Osteoblast (primary cell): ENCODE data around the gene MTFP1. TPM values are rescaled to one million over a fixed set of nuclear protein-coding genes. Genes with fewer than 3 reads are reported as not detected.

Source experiments
- DNase-seq: peaks from one replicate; pipeline ENCODE4 v3.0.0; 2011; ENCODE audit warnings: low spot score, mixed read lengths; ENCODE audit not compliant: insufficient read length; ENCODE audit errors: missing footprints
- H2AFZ ChIP-seq: 2 replicates; pipeline ENCODE4 v1.6.0; 2011; ENCODE audit warnings: mild to moderate bottlenecking, low read length
- H3K27ac ChIP-seq: 2 replicates; pipeline ENCODE4 v1.5.1; 2011; ENCODE audit warnings: mild to moderate bottlenecking, low read depth, low read length, moderate library complexity
- H3K27me3 ChIP-seq: 2 replicates; pipeline ENCODE4 v1.6.0; 2012; ENCODE audit warnings: mild to moderate bottlenecking, control low read depth, inconsistent platforms, low read length, moderate library complexity; ENCODE audit not compliant: insufficient read depth
- H3K36me3 ChIP-seq: 2 replicates; pipeline ENCODE4 v1.5.1; 2011; ENCODE audit warnings: mild to moderate bottlenecking, low read length, control low read depth, moderate library complexity; ENCODE audit not compliant: insufficient read depth
- H3K4me1 ChIP-seq: 2 replicates; pipeline ENCODE4 v1.5.1; 2011; ENCODE audit warnings: mild to moderate bottlenecking, low read length, control low read depth, moderate library complexity; ENCODE audit not compliant: insufficient read depth
- H3K4me2 ChIP-seq: 2 replicates; pipeline ENCODE4 v1.6.0; 2011; ENCODE audit warnings: mild to moderate bottlenecking, low read length; ENCODE audit not compliant: insufficient read depth
- H3K4me3 ChIP-seq: fragments of 200-600 bp; sonication (generic); 3 replicates; pipeline ENCODE4 v1.5.1; 2012; ENCODE audit warnings: mild to moderate bottlenecking, low read length, inconsistent platforms; ENCODE audit not compliant: insufficient read depth
- H3K79me2 ChIP-seq: 2 replicates; pipeline ENCODE4 v1.6.0; 2012; ENCODE audit warnings: mild to moderate bottlenecking, low read length, control low read depth, inconsistent platforms; ENCODE audit not compliant: insufficient read depth
- H3K9me3 ChIP-seq: 2 replicates; pipeline ENCODE4 v1.5.1; 2011; ENCODE audit warnings: low read depth, low read length, control low read depth
- H4K20me1 ChIP-seq: 2 replicates; pipeline ENCODE4 v1.6.0; 2012; ENCODE audit warnings: mild to moderate bottlenecking, low read length, control low read depth; ENCODE audit not compliant: insufficient read depth
- total RNA-seq: library from RNA; depleted of rRNA; stranded (reverse); fragments of >200 nt; gene quantifications from 2 replicates; pipeline ENCODE4 v1.2.3, GENCODE V29; 2012
- TF ChIP-seq, protein P1 (sequence below): IDR thresholded peaks from 2 replicates; pipeline ENCODE4 v1.5.1; 2011; ENCODE audit warnings: mild to moderate bottlenecking, low read depth, low read length, moderate library complexity; ENCODE audit errors: extremely low read depth

MTFP1 gene
- total RNA-seq, 1 donor, result 6.9 TPM

DNA sequence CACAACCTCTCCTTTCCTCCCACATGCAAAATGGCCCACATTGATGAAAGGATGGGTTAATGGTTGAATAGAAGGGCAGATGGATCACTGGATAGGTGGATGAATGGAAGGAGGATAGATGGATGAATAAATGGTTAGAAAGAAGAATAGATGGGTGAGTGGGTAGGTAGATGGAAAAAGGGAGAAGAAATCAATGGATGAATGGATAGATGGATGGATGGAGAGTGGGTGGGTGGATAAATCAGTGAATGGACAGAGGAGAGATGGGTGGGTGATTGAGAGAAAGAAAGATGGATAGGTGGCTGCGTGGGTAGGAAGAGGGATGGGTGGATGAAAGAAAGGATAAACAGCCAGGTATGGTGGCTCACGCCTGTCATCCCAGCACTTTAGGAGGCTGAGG is 45.1 kb downstream of the MTFP1 start:
- Histone ChIP-seq H3K27me3 (peaks cover 46% of the 10 kb centered on the region), H3K4me2 (no peak overlapping the region), H4K20me1 (no peaks in the 10 kb centered on the region), H2AFZ (no peak overlapping the region), H3K4me3 (no peak overlapping the region), H3K79me2 (no peaks in the 10 kb centered on the region), H3K9me3 (no peaks in the 10 kb centered on the region), H3K36me3 (no peaks in the 10 kb centered on the region), H3K27ac (no peak overlapping the region), H3K4me1 (no peaks in the 10 kb centered on the region)
- DNase-seq, result no peak
- TF ChIP-seq, protein P1, sequence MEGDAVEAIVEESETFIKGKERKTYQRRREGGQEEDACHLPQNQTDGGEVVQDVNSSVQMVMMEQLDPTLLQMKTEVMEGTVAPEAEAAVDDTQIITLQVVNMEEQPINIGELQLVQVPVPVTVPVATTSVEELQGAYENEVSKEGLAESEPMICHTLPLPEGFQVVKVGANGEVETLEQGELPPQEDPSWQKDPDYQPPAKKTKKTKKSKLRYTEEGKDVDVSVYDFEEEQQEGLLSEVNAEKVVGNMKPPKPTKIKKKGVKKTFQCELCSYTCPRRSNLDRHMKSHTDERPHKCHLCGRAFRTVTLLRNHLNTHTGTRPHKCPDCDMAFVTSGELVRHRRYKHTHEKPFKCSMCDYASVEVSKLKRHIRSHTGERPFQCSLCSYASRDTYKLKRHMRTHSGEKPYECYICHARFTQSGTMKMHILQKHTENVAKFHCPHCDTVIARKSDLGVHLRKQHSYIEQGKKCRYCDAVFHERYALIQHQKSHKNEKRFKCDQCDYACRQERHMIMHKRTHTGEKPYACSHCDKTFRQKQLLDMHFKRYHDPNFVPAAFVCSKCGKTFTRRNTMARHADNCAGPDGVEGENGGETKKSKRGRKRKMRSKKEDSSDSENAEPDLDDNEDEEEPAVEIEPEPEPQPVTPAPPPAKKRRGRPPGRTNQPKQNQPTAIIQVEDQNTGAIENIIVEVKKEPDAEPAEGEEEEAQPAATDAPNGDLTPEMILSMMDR, result no peak

DNA sequence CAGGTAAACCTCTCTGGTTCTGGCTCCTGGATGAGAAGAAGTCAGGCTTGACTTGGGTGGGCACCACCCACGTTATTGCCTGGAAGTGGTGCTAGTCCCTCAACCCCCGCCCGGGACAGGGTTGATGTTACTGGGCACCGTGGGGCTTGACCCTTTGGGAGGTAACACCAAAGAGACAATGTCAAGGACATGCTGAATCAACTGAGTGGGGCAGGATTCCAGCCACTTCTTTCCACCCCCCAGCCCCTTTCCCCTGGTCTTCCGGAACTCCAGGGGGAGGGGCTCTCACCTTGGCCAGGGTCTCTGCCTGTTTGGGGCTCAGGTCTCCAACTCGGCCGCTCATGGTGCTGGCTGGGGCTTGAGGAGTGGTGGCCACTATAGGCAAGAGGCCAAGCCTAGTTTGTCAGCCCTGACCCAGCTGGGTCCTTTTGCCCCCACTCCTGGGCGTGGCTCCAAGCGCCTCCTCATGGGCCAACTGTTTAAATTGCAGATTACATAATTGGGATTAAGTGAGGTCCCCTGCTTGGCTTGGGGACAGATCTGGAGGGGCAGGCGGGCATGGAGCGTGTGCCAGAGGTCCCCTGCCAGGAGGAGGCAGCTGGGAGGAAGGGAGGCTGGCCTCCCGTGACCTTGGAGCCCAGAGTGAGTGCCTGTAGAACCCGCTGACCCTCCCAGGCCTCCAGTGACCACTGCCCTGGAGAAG is 46.2 kb downstream of the MTFP1 start, which contains the start of gene SEC14L3:
Gene SEC14L3 (minus strand): TSS at position 402 of the 703 bp plus-strand sequence. CDS start 59 bp downstream, at position 343.
- H3K27ac ChIP-seq, result no peak within 1 kb of the TSS
- H3K9me3 ChIP-seq, result no peaks in the 10 kb centered on the region
- H4K20me1 ChIP-seq, result no peaks in the 10 kb centered on the region
- H2AFZ ChIP-seq, result no peak within 1 kb of the TSS
- no peak within 1 kb of the TSS for H3K4me3 ChIP-seq
- H3K79me2 ChIP-seq, result no peaks in the 10 kb centered on the region
- H3K27me3 ChIP-seq, result peaks cover 52% of the 10 kb centered on the region
- no peak within 1 kb of the TSS for H3K4me2 ChIP-seq
- H3K4me1 ChIP-seq, result no peaks in the 10 kb centered on the region
- no peak for DNase-seq
- TF ChIP-seq, protein P1, result no peak
- H3K36me3 ChIP-seq, result no peaks in the 10 kb centered on the region

DNA sequence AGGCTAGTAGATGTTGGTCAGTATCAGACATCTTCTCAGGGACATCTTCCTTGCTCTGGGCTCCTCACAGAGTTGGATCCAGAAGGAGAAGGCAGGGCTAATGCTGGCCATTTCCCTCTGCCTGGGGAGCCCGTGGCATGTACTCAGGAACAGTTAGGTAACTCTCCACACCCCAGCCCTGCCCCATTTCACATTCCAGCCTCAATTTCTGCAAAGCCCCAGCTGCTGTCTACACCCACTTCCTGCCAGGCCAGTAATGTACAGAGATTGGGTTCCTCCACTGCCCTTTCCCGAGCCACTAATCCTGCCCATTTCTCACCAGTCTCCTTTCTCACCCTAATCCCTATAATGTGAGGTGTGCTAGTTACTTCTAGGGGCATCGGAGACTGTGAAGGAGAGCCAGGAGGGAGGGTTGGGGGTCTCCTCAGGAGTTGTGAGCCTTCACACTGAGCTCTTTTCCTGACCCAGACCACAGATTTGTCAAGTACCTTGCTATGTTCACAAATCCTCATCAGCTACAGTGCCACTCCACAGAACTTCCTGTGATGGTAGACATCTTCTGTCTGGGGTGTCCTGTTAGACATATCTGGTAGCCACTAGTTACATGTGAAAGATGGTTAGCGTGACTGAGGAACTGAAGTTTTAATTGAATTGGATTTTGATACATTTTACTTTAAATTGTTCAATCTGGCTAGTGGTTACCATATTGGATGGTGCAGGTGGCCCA is 47.6 kb downstream of the MTFP1 start:
- no peak for DNase-seq
- no peaks in the 10 kb centered on the region for H3K79me2 ChIP-seq
- no peaks in the 10 kb centered on the region for H3K36me3 ChIP-seq
- no peaks in the 10 kb centered on the region for H4K20me1 ChIP-seq
- TF ChIP-seq, protein P1, result no peak
- no peaks in the 10 kb centered on the region for H3K4me1 ChIP-seq
- H2AFZ ChIP-seq, result no peak overlapping the region
- no peak overlapping the region for H3K4me3 ChIP-seq
- H3K4me2 ChIP-seq, result no peak overlapping the region
- H3K27ac ChIP-seq, result no peak overlapping the region
- H3K27me3 ChIP-seq, result peaks cover 53% of the 10 kb centered on the region
- no peaks in the 10 kb centered on the region for H3K9me3 ChIP-seq

DNA sequence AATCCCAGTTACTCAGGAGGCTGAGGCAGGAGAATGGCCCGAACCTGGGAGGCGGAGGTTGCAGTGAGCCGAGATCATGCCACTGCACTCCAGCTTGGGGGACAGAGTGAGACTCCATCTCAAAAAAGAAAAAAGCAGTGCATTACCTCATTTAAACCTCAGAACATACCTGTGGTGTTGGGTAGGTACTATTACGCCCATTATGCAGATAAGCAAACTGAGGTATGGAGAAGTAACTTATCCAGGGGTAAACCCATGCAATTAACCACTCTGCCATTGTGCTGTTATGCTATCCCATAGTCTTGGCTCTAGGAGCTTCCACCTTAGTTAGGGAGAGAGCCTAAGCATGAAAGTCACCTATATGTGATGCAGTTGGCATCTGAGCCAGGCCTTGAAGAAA is 48.6 kb downstream of the MTFP1 start:
- Histone ChIP-seq H3K9me3 (no peaks in the 10 kb centered on the region), H3K27me3 (peaks cover 43% of the 10 kb centered on the region), H3K79me2 (no peaks in the 10 kb centered on the region), H3K4me3 (no peak overlapping the region), H3K4me2 (no peak overlapping the region), H3K36me3 (no peaks in the 10 kb centered on the region), H4K20me1 (no peaks in the 10 kb centered on the region), H3K4me1 (no peaks in the 10 kb centered on the region), H3K27ac (no peak overlapping the region), H2AFZ (no peak overlapping the region)
- DNase-seq, result no peak
- TF ChIP-seq, protein P1, result no peak
